GM13976 (cell line): Measurements from ENCODE around the gene ABLIM1.

Experiments
- DNase-seq: peaks from one replicate; pipeline ENCODE4 v3.0.0; 2012; ENCODE audit warnings: low spot score
- in situ Hi-C: fragments of 300-500 bp; cut with MboI; formaldehyde crosslinking; loops from one replicate; pipeline ENCODE4 v1.12.0; 2022; ENCODE audit warnings: low sequenced_read_pairs, mixed read lengths, inconsistent platforms; ENCODE audit not compliant: unreplicated experiment
- TF ChIP-seq, protein P1 (sequence below): IDR thresholded peaks from 2 replicates; pipeline ENCODE4 v1.5.1; 2012; ENCODE audit warnings: borderline replicate concordance, mild to moderate bottlenecking; ENCODE audit not compliant: insufficient read depth; ENCODE audit errors: extremely low read depth, missing control alignments, control extremely low read depth

ABLIM1 gene

DNA sequence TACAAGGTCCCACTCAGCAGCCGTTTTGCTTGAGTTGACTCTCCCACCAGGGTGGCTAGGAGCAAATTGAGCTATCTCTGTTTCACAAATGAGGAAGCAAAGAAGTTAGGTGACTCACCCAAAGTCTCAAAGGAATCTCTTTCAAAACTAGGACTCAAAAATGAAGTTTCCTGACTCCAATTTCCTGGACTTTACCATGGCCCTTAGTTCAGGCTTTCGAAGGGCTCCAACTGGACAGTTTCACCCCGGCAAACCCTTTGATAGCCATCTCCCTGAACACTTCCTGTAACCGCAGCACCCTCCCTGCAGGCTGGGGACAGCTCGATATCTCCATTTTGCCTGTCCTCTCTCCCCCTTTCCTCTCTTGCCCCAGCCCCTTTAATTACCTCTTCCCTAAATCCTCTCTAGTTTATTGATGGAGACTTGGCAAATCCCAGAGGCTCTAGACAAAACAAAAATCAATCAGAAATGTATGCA is 249.1 kb downstream of the ABLIM1 start:
- in situ Hi-C loops, result no loop called here
- no peak for DNase-seq
- TF ChIP-seq, protein P1, sequence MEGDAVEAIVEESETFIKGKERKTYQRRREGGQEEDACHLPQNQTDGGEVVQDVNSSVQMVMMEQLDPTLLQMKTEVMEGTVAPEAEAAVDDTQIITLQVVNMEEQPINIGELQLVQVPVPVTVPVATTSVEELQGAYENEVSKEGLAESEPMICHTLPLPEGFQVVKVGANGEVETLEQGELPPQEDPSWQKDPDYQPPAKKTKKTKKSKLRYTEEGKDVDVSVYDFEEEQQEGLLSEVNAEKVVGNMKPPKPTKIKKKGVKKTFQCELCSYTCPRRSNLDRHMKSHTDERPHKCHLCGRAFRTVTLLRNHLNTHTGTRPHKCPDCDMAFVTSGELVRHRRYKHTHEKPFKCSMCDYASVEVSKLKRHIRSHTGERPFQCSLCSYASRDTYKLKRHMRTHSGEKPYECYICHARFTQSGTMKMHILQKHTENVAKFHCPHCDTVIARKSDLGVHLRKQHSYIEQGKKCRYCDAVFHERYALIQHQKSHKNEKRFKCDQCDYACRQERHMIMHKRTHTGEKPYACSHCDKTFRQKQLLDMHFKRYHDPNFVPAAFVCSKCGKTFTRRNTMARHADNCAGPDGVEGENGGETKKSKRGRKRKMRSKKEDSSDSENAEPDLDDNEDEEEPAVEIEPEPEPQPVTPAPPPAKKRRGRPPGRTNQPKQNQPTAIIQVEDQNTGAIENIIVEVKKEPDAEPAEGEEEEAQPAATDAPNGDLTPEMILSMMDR, result no peak

DNA sequence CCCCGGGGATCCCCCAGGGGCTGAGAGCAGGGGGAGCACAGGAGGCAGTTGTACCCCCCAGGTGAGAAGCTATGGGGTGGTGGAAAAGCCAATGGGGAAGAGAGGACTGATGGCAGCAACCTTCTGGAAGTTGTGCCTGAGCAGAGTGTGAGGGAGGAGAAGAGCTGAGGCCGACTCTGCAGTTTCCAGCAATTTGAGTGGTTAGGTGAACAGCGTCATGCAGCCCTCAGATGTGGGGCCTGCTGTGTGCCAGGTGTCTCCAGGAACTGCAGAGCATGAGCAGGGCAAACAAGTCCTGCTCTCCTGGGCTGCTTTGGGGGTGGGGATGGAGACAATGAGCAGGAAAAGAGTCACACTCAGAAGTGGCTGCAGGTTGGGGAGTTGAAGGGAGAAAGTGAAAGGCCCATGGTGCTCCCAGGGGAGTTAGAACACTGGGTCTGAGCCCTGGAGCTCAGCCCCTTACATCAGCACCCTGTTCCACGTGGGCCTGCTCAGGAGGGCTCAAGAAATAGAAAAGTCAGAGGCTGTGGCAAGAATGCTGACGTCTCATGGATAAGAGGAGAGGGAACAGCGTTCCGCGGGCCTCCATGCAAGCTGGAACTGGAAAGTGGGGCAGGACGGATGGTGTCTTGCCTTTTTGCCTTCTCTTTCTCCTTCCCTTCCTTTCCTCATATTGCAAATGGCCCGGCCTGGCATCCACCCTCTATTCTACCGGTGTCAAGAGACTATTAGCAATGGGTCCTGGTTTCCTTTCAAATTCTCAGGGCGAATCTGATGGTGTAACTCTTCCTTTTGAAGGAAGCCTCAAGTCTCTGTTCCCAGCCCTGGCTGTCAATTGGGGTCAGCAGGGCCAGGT is 249.7 kb downstream of the ABLIM1 start:
- TF ChIP-seq, protein P1, result no peak
- in situ Hi-C loops, result no loop called here
- no peak for DNase-seq

DNA sequence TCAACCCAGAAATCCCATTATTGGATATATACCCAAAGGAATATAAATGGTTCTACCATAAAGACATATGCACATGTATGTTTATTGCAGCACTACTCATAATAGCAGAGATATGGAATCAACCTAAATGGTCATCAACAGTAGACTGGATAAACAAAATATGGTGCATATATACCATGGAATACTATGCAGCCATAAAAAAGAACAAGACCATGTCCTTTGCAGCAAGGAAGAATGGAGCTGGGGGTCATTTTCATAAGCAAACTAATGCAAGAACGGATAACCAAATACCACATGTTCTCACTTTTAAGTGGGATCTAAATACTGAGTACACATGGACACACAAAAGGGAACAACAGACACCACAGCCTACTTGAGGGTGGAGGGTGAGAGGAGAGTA is 251.6 kb downstream of the ABLIM1 start:
- TF ChIP-seq, protein P1, result no peak
- in situ Hi-C loops, result no loop called here
- no peak for DNase-seq

DNA sequence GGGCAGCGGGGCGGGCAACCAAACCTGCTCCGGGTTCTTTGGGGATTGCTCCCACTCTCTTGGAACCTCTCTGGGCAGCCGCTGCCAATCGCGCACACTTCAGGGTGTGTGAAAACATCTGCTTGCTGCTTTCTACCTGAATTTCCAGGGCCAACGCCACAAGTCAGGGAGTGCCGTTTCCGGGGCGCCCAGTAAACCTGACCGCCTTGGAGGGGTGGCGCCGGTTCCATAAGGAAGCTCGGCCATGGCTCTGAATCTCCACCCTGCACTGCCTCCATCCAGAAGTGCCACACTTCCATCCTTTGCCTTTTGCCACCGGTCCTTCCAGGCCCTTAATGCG is 253.1 kb downstream of the ABLIM1 start:
- DNase-seq, result no peak
- in situ Hi-C loops, result no loop called here
- TF ChIP-seq, protein P1, result no peak

DNA sequence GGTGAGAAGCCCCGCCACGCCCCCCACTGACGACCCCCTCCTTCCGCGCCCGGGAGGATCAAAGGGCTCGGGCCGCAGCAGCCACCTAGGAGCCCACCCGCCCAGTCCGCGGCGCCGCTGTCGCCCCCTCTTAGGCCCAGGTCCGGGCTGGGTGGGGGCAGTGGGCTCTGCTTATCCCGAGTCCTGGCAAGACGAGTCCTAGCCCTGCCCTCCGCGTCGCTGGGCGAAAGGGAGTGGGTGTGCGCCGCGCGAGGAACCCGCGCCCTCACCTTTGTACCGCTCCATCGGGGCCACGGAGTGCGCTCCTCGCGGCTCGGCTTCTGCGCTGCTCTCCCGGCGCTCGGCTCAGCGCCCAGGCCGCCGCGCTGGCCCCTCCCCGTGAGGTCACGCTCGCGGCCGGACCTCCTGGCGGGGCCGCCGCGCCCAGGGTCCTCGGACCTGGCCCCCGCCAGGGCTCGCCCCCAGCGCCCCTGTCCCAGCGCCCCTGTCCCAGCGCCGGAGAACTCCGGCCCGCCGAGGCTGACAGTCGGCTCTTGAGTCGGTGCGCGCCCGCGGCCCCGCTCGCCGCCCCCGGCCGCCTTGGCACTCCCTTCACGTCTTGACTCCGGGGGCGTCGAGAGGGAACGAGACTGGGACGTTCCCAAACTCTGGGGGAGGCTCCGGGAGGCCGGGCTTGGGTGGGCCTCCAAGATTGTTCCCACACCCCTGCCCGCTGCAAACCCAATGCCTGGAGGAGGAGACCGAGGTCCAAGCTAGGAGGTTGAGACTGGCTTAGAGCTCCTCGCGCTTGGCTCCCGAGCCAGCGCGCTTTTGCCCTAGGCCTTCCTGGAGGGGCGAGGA is 253.7 kb downstream of the ABLIM1 start, which contains the start of gene AFAP1L2:
TSS of gene AFAP1L2 (minus strand) at position 332 of the 840 bp plus-strand sequence. CDS start at position 285, 47 bp downstream.
- in situ Hi-C loops, result no loop called here
- TF ChIP-seq, protein P1, result no peak
- peak; percentile 58 for DNase-seq

DNA sequence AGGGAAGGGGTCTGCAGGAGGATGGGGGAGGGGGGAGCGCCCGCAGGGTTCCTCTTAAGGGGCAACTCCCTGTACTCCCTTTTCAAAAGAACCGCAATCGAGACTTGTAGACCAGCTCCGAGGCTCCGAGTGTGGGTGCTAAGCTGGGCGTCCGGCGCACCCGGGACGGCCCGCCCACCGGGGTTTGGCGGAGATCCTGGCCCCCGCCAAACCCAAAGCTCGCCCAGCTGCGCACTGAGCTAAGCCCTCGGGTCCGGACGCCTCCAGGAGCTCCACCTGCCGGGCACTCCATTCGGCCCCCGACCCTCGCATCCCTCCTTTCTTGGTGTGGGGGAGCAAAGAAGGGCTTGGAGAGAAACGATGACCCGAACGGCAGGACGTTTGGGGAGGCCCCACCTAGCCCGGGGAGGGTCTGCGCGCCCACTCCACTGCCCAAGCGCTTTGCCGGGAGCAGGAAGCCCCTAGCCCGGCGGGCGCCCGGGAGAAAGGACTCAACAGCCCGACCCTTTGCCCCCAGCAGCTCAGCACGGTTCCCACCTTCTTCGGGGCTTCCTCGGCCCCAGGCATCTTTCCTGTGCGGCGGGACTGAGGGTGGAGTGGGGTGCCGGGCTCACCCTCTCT is 254.4 kb downstream of the ABLIM1 start:
- in situ Hi-C loops, result no loop called here
- TF ChIP-seq, protein P1, result peak; percentile 37
- DNase-seq, result peak; percentile 69
